Measurements from ENCODE around the gene DNAJB8.

GRCh38 chr3:128430301-128430700 lies 36.4 kb downstream of the DNAJB8 start:
- TF ChIP-seq EZH2phosphoT487 (IDR thresholded peaks at IDR 0.05; ENCODE audit: borderline replicate concordance, low read depth, low read length) (no peak), CTCF (conservative IDR thresholded peaks at IDR 0.05; ENCODE audit: low read length) (no peak)
